ENCODE data around the gene TRIM8. TPM values are rescaled to one million over a fixed set of nuclear protein-coding genes. Genes with fewer than 3 reads are reported as not detected.

The TRIM8 gene
- total RNA-seq, 1 experiment from 2014 or later: 91.6 TPM

- no peak overlapping the region for H3K4me2 ChIP-seq (ENCODE audit: low read length)
- H3K79me2 ChIP-seq (ENCODE audit: insufficient read depth, low read length): no peaks in the 10 kb centered on the region
- no peak overlapping the region for H2AFZ ChIP-seq (ENCODE audit: low read depth, low read length, poor library complexity, severe bottlenecking)
- no peaks in the 10 kb centered on the region for H3K9me3 ChIP-seq (ENCODE audit: control insufficient read depth in 1 of 2, insufficient read depth in 1 of 2, low read depth in 1 of 2, low read length in 2 of 2)
- intact Hi-C loops (cut with micrococcal nuclease): no loop called here
- H3K27ac ChIP-seq (ENCODE audit: low read depth, low read length): no peak overlapping the region
- no peaks in the 10 kb centered on the region for H4K20me1 ChIP-seq (ENCODE audit: insufficient read depth)
- H3K9ac ChIP-seq (ENCODE audit: low read length): no peak overlapping the region
- no TSS peak for BruUV-seq (replicated peaks)
- H3K4me1 ChIP-seq (ENCODE audit: control insufficient read depth in 1 of 2, insufficient read depth in 2 of 2, low read length in 2 of 2): peaks cover 4 to 50% of the 10 kb centered on the region in 2 experiments; a peak in 3 of 4 replicates
- no peak overlapping the region for H3K4me3 ChIP-seq (replicated peaks in 1 of 2; ENCODE audit: low read depth in 1 of 2, low read length in 2 of 2)
- H3K27me3 ChIP-seq (ENCODE audit: insufficient read depth, low read length): no peaks in the 10 kb centered on the region
- DNase-seq (ENCODE audit: low read depth, low spot score) (no peak), ATAC-seq (peak; percentile 35)
- TF ChIP-seq POLR2A (IDR thresholded peaks at IDR 0.05; ENCODE audit: borderline replicate concordance, extremely low read depth, insufficient read depth, insufficient read length) (no peak), EZH2 (IDR thresholded peaks at IDR 0.05) (no peak), CBX3 (IDR thresholded peaks at IDR 0.05; ENCODE audit: low read depth) (no peak), ELF1 (IDR thresholded peaks at IDR 0.05; ENCODE audit: borderline replicate concordance, low read depth) (no peak), POLR2AphosphoS5 (IDR thresholded peaks at IDR 0.05; ENCODE audit: low read depth, low read length) (no peak), TCF7L2 (IDR thresholded peaks at IDR 0.05; ENCODE audit: borderline replicate concordance, extremely low read depth, insufficient read depth, insufficient read length) (no peak), RAD21 (IDR thresholded peaks at IDR 0.05; ENCODE audit: low read depth) (no peak)
- POLR2A ChIA-PET: interaction anchor here (1.5 to 2.0 kb wide), 2 partner anchors 27 to 31 kb away, joined by 3 to 5 read pairs; no protein-coding TSS in a partner anchor
- CTCF ChIA-PET: interaction anchor here (0.8 to 1.5 kb wide), 6 partner anchors 10 to 30 kb away, joined by 3 to 8 read pairs (median 4); partner anchors contain the start of gene TRIM8
- 0 out of 4 replicates have a peak, but pooled peaks cover 0 to 3% of the 10 kb centered on the region in 2 experiments for H3K36me3 ChIP-seq (ENCODE audit: control insufficient read depth in 1 of 2, insufficient read depth in 2 of 2, low read length in 2 of 2)
- H3K9me2 ChIP-seq (ENCODE audit: insufficient read depth): no peaks in the 10 kb centered on the region
- RAD21 ChIA-PET (ENCODE audit: low non-redundant PET in 1 of 2, low total read pairs in 2 of 2, uncharacterized antibody in 2 of 2, unreplicated experiment in 2 of 2): no interaction called here
These were observed 29.4 kb upstream of the TRIM8 start for GRCh38 chr10:102614888-102615287.

GRCh38 chr10:102615361-102615760 is 28.9 kb upstream of the TRIM8 start:
- ChIA-PET CTCF (interaction anchor here (0.8 to 1.5 kb wide), 5 partner anchors 10 to 15 kb away, joined by 3 to 8 read pairs (median 4); no protein-coding TSS in a partner anchor), RAD21 (ENCODE audit: low non-redundant PET in 1 of 2, low total read pairs in 2 of 2, uncharacterized antibody in 2 of 2, unreplicated experiment in 2 of 2) (no interaction called here), POLR2A (interaction anchor here (1.5 to 2.0 kb wide), 2 partner anchors 27 to 31 kb away, joined by 3 to 5 read pairs; no protein-coding TSS in a partner anchor)
- Histone ChIP-seq H3K9ac (ENCODE audit: low read length) (no peak overlapping the region), H3K27ac (ENCODE audit: low read depth, low read length) (no peak overlapping the region), H3K4me2 (ENCODE audit: low read length) (no peak overlapping the region), H2AFZ (ENCODE audit: low read depth, low read length, poor library complexity, severe bottlenecking) (no peak overlapping the region), H4K20me1 (ENCODE audit: insufficient read depth) (no peaks in the 10 kb centered on the region), H3K27me3 (ENCODE audit: insufficient read depth, low read length) (no peaks in the 10 kb centered on the region), H3K9me2 (ENCODE audit: insufficient read depth) (no peaks in the 10 kb centered on the region), H3K9me3 (ENCODE audit: control insufficient read depth in 1 of 2, insufficient read depth in 1 of 2, low read depth in 1 of 2, low read length in 2 of 2) (no peaks in the 10 kb centered on the region), H3K4me1 (ENCODE audit: control insufficient read depth in 1 of 2, insufficient read depth in 2 of 2, low read length in 2 of 2) (peaks cover 4 to 45% of the 10 kb centered on the region in 2 experiments; a peak in 3 of 4 replicates), H3K79me2 (ENCODE audit: insufficient read depth, low read length) (no peaks in the 10 kb centered on the region), H3K4me3 (replicated peaks in 1 of 2; ENCODE audit: low read depth in 1 of 2, low read length in 2 of 2) (no peak overlapping the region), H3K36me3 (ENCODE audit: control insufficient read depth in 1 of 2, insufficient read depth in 2 of 2, low read length in 2 of 2) (0 out of 4 replicates have a peak, but pooled peaks cover 0 to 3% of the 10 kb centered on the region in 2 experiments)
- no TSS peak for BruUV-seq (replicated peaks)
- no peak for DNase-seq (ENCODE audit: low read depth, low spot score)
- ATAC-seq: peak; percentile 83
- intact Hi-C loops (cut with micrococcal nuclease): no loop called here
- no peak for TF ChIP-seq POLR2A (IDR thresholded peaks at IDR 0.05; ENCODE audit: borderline replicate concordance, extremely low read depth, insufficient read depth, insufficient read length)
- no peak for TF ChIP-seq EZH2 (IDR thresholded peaks at IDR 0.05)
- TF ChIP-seq SRF (IDR thresholded peaks at IDR 0.05; ENCODE audit: low read depth): no peak
- TF ChIP-seq RAD21 (IDR thresholded peaks at IDR 0.05; ENCODE audit: low read depth): peak; percentile 69
- no peak for TF ChIP-seq POLR2AphosphoS5 (IDR thresholded peaks at IDR 0.05; ENCODE audit: low read depth, low read length)
- TF ChIP-seq ATF3 (IDR thresholded peaks at IDR 0.05): no peak
- TF ChIP-seq SIN3A (IDR thresholded peaks at IDR 0.05; ENCODE audit: low read depth): no peak
- TF ChIP-seq SP1 (IDR thresholded peaks at IDR 0.05; ENCODE audit: low read depth): no peak
- TF ChIP-seq YY1 (IDR thresholded peaks at IDR 0.05; ENCODE audit: extremely low read depth, insufficient replicate concordance, low read depth, low read length): no peak
- TF ChIP-seq, protein P1, sequence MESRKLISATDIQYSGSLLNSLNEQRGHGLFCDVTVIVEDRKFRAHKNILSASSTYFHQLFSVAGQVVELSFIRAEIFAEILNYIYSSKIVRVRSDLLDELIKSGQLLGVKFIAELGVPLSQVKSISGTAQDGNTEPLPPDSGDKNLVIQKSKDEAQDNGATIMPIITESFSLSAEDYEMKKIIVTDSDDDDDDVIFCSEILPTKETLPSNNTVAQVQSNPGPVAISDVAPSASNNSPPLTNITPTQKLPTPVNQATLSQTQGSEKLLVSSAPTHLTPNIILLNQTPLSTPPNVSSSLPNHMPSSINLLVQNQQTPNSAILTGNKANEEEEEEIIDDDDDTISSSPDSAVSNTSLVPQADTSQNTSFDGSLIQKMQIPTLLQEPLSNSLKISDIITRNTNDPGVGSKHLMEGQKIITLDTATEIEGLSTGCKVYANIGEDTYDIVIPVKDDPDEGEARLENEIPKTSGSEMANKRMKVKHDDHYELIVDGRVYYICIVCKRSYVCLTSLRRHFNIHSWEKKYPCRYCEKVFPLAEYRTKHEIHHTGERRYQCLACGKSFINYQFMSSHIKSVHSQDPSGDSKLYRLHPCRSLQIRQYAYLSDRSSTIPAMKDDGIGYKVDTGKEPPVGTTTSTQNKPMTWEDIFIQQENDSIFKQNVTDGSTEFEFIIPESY (IDR thresholded peaks at IDR 0.05; ENCODE audit: extremely low read depth, insufficient replicate concordance, low read length): no peak
- TF ChIP-seq EGR1 (IDR thresholded peaks at IDR 0.05; ENCODE audit: low read depth): no peak
- TF ChIP-seq CBX3 (IDR thresholded peaks at IDR 0.05; ENCODE audit: low read depth): no peak
- TF ChIP-seq, protein P2, sequence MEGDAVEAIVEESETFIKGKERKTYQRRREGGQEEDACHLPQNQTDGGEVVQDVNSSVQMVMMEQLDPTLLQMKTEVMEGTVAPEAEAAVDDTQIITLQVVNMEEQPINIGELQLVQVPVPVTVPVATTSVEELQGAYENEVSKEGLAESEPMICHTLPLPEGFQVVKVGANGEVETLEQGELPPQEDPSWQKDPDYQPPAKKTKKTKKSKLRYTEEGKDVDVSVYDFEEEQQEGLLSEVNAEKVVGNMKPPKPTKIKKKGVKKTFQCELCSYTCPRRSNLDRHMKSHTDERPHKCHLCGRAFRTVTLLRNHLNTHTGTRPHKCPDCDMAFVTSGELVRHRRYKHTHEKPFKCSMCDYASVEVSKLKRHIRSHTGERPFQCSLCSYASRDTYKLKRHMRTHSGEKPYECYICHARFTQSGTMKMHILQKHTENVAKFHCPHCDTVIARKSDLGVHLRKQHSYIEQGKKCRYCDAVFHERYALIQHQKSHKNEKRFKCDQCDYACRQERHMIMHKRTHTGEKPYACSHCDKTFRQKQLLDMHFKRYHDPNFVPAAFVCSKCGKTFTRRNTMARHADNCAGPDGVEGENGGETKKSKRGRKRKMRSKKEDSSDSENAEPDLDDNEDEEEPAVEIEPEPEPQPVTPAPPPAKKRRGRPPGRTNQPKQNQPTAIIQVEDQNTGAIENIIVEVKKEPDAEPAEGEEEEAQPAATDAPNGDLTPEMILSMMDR (IDR thresholded peaks at IDR 0.05 in 2 of 3, conservative IDR thresholded peaks at IDR 0.05 in 1 of 3; ENCODE audit: borderline replicate concordance in 1 of 3, insufficient read depth in 1 of 3, low read depth in 2 of 3, low read length in 2 of 3): peak; percentile 49 to 80 (median 60); a peak in 5 of 6 replicates
